ENCODE results near the gene RAI1.

Gene RAI1

DNA sequence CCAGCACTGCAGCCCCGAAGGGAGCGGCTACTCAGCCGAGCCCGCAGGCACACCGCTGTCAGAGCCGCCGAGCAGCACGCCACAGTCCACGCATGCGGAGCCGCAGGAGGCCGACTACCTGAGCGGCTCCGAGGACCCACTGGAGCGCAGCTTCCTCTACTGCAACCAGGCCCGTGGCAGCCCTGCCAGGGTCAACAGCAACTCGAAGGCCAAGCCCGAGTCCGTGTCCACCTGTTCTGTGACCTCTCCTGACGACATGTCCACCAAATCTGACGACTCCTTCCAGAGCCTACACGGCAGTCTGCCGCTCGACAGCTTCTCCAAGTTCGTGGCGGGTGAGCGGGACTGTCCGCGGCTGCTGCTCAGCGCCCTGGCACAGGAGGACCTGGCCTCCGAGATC, 113.1 kb downstream of the RAI1 start:
- no peak for TF ChIP-seq CTCF (IDR thresholded peaks at IDR 0.05; ENCODE audit: insufficient read depth, low read depth, low read length, missing control alignments)
- H3K4me3 ChIP-seq (ENCODE audit: low read depth, low read length): no peak overlapping the region
- no peak for DNase-seq (ENCODE audit: low read depth)

DNA sequence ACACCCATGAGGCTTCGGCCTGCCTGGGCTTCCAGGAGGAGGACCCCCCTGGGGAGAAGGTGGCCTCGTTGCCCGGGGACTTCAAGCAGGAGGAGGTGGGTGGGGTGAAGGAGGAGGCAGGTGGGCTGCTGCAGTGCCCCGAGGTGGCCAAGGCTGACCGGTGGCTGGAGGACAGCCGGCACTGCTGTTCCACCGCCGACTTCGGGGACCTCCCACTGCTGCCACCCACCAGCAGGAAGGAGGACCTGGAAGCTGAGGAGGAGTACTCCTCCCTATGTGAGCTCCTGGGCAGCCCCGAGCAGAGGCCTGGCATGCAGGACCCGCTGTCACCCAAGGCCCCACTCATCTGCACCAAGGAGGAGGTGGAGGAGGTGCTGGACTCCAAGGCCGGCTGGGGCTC, 114.0 kb downstream of the RAI1 start:
- no peak for DNase-seq (ENCODE audit: low read depth)
- no peak overlapping the region for H3K4me3 ChIP-seq (ENCODE audit: low read depth, low read length)
- no peak for TF ChIP-seq CTCF (IDR thresholded peaks at IDR 0.05; ENCODE audit: insufficient read depth, low read depth, low read length, missing control alignments)

DNA sequence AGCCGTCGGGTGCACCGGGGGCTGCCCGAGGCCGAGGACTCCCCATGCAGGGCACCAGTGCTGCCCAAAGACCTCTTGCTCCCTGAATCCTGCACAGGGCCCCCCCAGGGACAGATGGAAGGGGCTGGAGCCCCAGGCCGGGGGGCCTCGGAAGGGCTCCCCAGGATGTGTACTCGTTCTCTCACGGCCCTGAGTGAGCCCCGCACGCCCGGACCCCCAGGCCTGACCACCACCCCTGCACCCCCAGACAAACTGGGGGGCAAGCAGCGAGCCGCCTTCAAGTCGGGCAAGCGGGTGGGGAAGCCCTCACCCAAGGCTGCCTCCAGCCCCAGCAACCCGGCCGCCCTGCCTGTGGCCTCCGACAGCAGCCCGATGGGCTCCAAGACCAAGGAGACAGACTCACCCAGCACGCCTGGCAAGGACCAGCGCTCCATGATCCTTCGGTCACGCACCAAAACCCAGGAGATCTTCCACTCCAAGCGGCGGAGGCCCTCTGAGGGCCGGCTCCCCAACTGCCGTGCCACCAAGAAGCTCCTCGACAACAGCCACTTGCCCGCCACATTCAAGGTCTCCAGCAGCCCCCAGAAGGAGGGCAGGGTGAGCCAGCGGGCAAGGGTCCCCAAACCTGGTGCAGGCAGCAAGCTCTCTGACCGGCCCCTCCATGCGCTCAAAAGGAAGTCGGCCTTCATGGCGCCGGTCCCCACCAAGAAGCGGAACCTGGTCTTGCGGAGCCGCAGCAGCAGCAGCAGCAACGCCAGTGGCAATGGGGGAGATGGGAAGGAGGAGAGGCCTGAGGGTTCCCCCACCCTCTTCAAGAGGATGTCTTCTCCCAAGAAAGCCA, 114.9 kb downstream of the RAI1 start:
- TF ChIP-seq CTCF (IDR thresholded peaks at IDR 0.05; ENCODE audit: insufficient read depth, low read depth, low read length, missing control alignments): no peak
- DNase-seq (ENCODE audit: low read depth): no peak
- H3K4me3 ChIP-seq (ENCODE audit: low read depth, low read length): no peak overlapping the region

DNA sequence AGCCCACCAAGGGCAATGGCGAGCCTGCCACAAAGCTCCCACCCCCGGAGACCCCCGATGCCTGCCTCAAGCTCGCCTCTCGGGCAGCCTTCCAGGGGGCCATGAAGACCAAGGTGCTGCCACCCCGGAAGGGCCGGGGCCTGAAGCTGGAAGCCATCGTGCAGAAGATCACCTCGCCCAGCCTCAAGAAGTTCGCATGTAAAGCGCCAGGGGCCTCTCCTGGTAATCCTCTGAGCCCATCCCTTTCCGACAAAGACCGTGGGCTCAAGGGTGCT, 115.5 kb downstream of the RAI1 start:
- TF ChIP-seq CTCF (IDR thresholded peaks at IDR 0.05; ENCODE audit: insufficient read depth, low read depth, low read length, missing control alignments): no peak
- H3K4me3 ChIP-seq (ENCODE audit: low read depth, low read length): no peak overlapping the region
- no peak for DNase-seq (ENCODE audit: low read depth)

GRCh38 chr17:17797119-17797809, 116.0 kb downstream of the RAI1 start:
- no peak for DNase-seq (ENCODE audit: low read depth)
- TF ChIP-seq CTCF (IDR thresholded peaks at IDR 0.05; ENCODE audit: insufficient read depth, low read depth, low read length, missing control alignments): no peak
- H3K4me3 ChIP-seq (ENCODE audit: low read depth, low read length): no peak overlapping the region

- DNase-seq (ENCODE audit: low read depth): no peak
- TF ChIP-seq CTCF (IDR thresholded peaks at IDR 0.05; ENCODE audit: insufficient read depth, low read depth, low read length, missing control alignments): no peak
- H3K4me3 ChIP-seq (ENCODE audit: low read depth, low read length): no peak overlapping the region
Observed at GRCh38 chr17:17798010-17798556, 116.8 kb downstream of the RAI1 start.

All from GM12865 (cell line).